Measurements from ENCODE around the gene LEP. TPM values are rescaled to one million over a fixed set of nuclear protein-coding genes. Genes with fewer than 3 reads are reported as not detected.

LEP gene
- total and polyA plus RNA-seq, 9 donors, result 0.01 to 0.87 (median 0.15) TPM; not detected in 4

- DNase-seq, result no peak
- H3K27ac ChIP-seq, result no peak overlapping the region
- 61 to 72% (median 68%) methylated on average over 2 of the region's 2 CpGs for WGBS, 3 donors
These were observed 27.2 kb downstream of the LEP start for GRCh38 chr7:128268233-128268632.

GRCh38 chr7:128270826-128271272 is 29.8 kb downstream of the LEP start:
- intact Hi-C loops (cut with DNase I), result no loop called here
- no peak overlapping the region for H3K4me3 ChIP-seq
- H3K4me1 ChIP-seq (ENCODE audit: insufficient read depth), result peaks cover 6% of the 10 kb centered on the region
- DNase-seq, result peak in 4 of 5 donors; percentile 26 to 64 (median 34)
- no peaks in the 10 kb centered on the region for H3K27me3 ChIP-seq
- 5 to 27% (median 14%) methylated on average over 31 of the region's 31 CpGs for WGBS, 3 donors
- TF ChIP-seq EP300 (IDR thresholded peaks at IDR 0.05) (no peak), CTCF (IDR thresholded peaks at IDR 0.05) (no peak), POLR2A (IDR thresholded peaks at IDR 0.05) (no peak)
- no peak overlapping the region for H3K27ac ChIP-seq
- H3K36me3 ChIP-seq, result no peaks in the 10 kb centered on the region
- no peaks in the 10 kb centered on the region for H3K9me3 ChIP-seq

More at GRCh38 chr7:128268233-128268632, 27.2 kb downstream of the LEP start:
- Histone ChIP-seq H3K36me3 (no peaks in the 10 kb centered on the region), H3K27me3 (no peaks in the 10 kb centered on the region), H3K4me3 (no peak overlapping the region), H3K9me3 (no peaks in the 10 kb centered on the region), H3K4me1 (ENCODE audit: insufficient read depth) (peaks cover 6% of the 10 kb centered on the region)
- TF ChIP-seq POLR2A (IDR thresholded peaks at IDR 0.05) (no peak), CTCF (IDR thresholded peaks at IDR 0.05) (no peak), EP300 (IDR thresholded peaks at IDR 0.05) (no peak)
- intact Hi-C loops (cut with DNase I), result no loop called here

- peak in 3 of 5 donors; percentile 25 to 60 (median 35) for DNase-seq
- H3K36me3 ChIP-seq, result no peaks in the 10 kb centered on the region
- H3K27me3 ChIP-seq, result no peaks in the 10 kb centered on the region
- no peak for TF ChIP-seq EP300 (IDR thresholded peaks at IDR 0.05)
- TF ChIP-seq CTCF (IDR thresholded peaks at IDR 0.05), result no peak
- TF ChIP-seq POLR2A (IDR thresholded peaks at IDR 0.05), result no peak
- H3K4me3 ChIP-seq, result peak overlapping the region; percentile 14
- no peaks in the 10 kb centered on the region for H3K9me3 ChIP-seq
- 1 to 4% (median 3%) methylated on average over 30 to 37 of the region's 37 CpGs for WGBS, 3 donors
- intact Hi-C loops (cut with DNase I), result no loop called here
- no peak overlapping the region for H3K27ac ChIP-seq
- peaks cover 6% of the 10 kb centered on the region for H3K4me1 ChIP-seq (ENCODE audit: insufficient read depth)
These were observed 30.4 kb downstream of the LEP start for GRCh38 chr7:128271471-128271941.

- no peaks in the 10 kb centered on the region for H3K36me3 ChIP-seq
- intact Hi-C loops (cut with DNase I), result no loop called here
- no peaks in the 10 kb centered on the region for H3K27me3 ChIP-seq
- peaks cover 3% of the 10 kb centered on the region for H3K4me1 ChIP-seq (ENCODE audit: insufficient read depth)
- peak overlapping the region; percentile 14 for H3K4me3 ChIP-seq
- no peak overlapping the region for H3K27ac ChIP-seq
- WGBS, 3 donors, result 33 to 44% (median 37%) methylated on average over 30 of the region's 30 CpGs
- no peaks in the 10 kb centered on the region for H3K9me3 ChIP-seq
- TF ChIP-seq CTCF (IDR thresholded peaks at IDR 0.05) (no peak), POLR2A (IDR thresholded peaks at IDR 0.05) (no peak), EP300 (IDR thresholded peaks at IDR 0.05) (no peak)
- DNase-seq, result no peak
These were observed 30.9 kb downstream of the LEP start for GRCh38 chr7:128271942-128272481.
